HL-60 (cell line): Measurements from ENCODE around the gene IRF5.

Experiments used
- POLR2AphosphoS5 ChIP-seq: IDR thresholded peaks from 2 replicates; pipeline ENCODE4 v1.6.1; 2012; ENCODE audit warnings: low read depth
- SPI1 ChIP-seq: IDR thresholded peaks from 2 replicates; pipeline ENCODE4 v1.6.1; 2012; ENCODE audit warnings: low read depth, mild to moderate bottlenecking, borderline replicate concordance
- TF ChIP-seq, protein P1 (sequence below): IDR thresholded peaks from one replicate; pipeline ENCODE4 v1.5.1; 2011; ENCODE audit warnings: low read length, control low read depth, inconsistent platforms; ENCODE audit not compliant: insufficient read depth
- TF ChIP-seq, protein P2 (sequence below): IDR thresholded peaks from 2 replicates; pipeline ENCODE4 v1.6.1; 2012; ENCODE audit warnings: low read depth; ENCODE audit not compliant: insufficient replicate concordance

DNA sequence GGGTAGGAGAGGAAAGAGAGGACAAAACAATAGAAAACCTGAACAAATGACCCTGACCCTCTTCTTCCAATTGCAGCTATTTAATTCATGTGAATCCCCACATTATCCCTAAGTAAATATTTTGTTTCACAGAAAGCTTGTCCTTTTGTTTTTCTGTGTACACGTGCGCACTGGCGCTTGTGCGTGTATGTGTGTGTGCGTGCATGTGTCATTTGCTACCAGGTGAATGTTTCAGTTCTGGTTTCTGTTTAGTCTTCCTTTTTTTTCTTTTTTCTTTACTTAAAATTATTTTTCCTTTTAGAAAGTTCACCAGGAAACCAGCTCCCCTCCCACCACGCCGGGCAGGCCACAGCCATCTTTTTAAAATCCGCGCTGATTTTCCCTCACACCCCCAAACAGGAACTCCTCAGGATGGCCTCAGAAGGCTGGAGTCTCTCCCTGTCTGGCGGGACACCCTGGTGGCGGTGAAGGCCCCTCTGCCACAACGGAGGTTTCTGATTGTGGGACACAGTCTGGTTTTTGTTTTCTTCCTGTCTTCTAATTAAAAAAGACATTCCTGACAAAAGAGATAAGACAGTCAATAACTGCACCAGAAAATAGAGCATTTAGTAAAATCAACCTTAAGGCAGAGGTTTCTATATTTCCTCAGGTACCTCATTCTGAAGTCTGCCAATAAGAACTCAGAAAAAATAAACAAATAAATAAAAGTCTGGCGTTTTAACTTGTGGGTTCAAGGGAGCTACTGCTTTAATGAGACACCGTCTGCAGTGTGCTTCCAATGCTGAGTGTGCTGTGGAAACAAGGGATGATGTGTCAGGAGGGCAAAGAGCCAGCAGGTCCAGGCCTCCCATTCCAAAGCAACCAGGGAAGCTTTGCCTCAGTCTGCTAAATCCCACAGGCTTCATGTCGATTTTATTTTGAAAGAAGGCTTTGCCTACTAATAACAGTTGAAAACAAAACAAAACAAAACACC lies 17.4 kb downstream of the IRF5 start:
- TF ChIP-seq, protein P1, sequence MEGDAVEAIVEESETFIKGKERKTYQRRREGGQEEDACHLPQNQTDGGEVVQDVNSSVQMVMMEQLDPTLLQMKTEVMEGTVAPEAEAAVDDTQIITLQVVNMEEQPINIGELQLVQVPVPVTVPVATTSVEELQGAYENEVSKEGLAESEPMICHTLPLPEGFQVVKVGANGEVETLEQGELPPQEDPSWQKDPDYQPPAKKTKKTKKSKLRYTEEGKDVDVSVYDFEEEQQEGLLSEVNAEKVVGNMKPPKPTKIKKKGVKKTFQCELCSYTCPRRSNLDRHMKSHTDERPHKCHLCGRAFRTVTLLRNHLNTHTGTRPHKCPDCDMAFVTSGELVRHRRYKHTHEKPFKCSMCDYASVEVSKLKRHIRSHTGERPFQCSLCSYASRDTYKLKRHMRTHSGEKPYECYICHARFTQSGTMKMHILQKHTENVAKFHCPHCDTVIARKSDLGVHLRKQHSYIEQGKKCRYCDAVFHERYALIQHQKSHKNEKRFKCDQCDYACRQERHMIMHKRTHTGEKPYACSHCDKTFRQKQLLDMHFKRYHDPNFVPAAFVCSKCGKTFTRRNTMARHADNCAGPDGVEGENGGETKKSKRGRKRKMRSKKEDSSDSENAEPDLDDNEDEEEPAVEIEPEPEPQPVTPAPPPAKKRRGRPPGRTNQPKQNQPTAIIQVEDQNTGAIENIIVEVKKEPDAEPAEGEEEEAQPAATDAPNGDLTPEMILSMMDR, result no peak
- TF ChIP-seq, protein P2, sequence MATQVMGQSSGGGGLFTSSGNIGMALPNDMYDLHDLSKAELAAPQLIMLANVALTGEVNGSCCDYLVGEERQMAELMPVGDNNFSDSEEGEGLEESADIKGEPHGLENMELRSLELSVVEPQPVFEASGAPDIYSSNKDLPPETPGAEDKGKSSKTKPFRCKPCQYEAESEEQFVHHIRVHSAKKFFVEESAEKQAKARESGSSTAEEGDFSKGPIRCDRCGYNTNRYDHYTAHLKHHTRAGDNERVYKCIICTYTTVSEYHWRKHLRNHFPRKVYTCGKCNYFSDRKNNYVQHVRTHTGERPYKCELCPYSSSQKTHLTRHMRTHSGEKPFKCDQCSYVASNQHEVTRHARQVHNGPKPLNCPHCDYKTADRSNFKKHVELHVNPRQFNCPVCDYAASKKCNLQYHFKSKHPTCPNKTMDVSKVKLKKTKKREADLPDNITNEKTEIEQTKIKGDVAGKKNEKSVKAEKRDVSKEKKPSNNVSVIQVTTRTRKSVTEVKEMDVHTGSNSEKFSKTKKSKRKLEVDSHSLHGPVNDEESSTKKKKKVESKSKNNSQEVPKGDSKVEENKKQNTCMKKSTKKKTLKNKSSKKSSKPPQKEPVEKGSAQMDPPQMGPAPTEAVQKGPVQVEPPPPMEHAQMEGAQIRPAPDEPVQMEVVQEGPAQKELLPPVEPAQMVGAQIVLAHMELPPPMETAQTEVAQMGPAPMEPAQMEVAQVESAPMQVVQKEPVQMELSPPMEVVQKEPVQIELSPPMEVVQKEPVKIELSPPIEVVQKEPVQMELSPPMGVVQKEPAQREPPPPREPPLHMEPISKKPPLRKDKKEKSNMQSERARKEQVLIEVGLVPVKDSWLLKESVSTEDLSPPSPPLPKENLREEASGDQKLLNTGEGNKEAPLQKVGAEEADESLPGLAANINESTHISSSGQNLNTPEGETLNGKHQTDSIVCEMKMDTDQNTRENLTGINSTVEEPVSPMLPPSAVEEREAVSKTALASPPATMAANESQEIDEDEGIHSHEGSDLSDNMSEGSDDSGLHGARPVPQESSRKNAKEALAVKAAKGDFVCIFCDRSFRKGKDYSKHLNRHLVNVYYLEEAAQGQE, result no peak
- TF ChIP-seq POLR2AphosphoS5 (no peak), SPI1 (no peak)
